LHCN-M2 (cell line): Measurements from ENCODE around the gene GNB2. TPM values are rescaled to one million over a fixed set of nuclear protein-coding genes. Genes with fewer than 3 reads are reported as not detected.
A peak's percentile ranks its signal among the peaks of the same experiment; 100 is the strongest.

Experiments used
- DNase-seq: peaks from one replicate; pipeline ENCODE4 v3.0.0-alpha.2; 2012; ENCODE audit warnings: low read depth
- total RNA-seq: library from RNA; depleted of rRNA; stranded (reverse); fragments of >200 nt; gene quantifications from 2 replicates; pipeline ENCODE4 v1.2.3, GENCODE V29; 2014

GNB2 gene
- total RNA-seq, 1 experiment from 2014 or later = 176 TPM

- DNase-seq = no peak
Observed at GRCh38 chr7:100680576-100681271, 7.2 kb downstream of the GNB2 start.

- DNase-seq = no peak
Observed at GRCh38 chr7:100681491-100682227, 8.1 kb downstream of the GNB2 start.

GRCh38 chr7:100682228-100682741, 8.7 kb downstream of the GNB2 start:
- peak; percentile 35 for DNase-seq

- DNase-seq = no peak
Observed at GRCh38 chr7:100682991-100683658, 9.6 kb downstream of the GNB2 start.

- no peak for DNase-seq
Observed at GRCh38 chr7:100683659-100684533, 10.4 kb downstream of the GNB2 start.

- no peak for DNase-seq
Observed at GRCh38 chr7:100684534-100685042, 11.0 kb downstream of the GNB2 start.

GRCh38 chr7:100685049-100685605, 11.6 kb downstream of the GNB2 start:
- no peak for DNase-seq

- no peak for DNase-seq
Observed at GRCh38 chr7:100685631-100686145, 12.1 kb downstream of the GNB2 start.

- DNase-seq = no peak
Observed at GRCh38 chr7:100686201-100686821, 12.8 kb downstream of the GNB2 start.

GRCh38 chr7:100686822-100687211, 13.3 kb downstream of the GNB2 start:
- no peak for DNase-seq

GRCh38 chr7:100687261-100687660, 13.7 kb downstream of the GNB2 start:
- no peak for DNase-seq

- no peak for DNase-seq
Observed at GRCh38 chr7:100687751-100688300, 14.3 kb downstream of the GNB2 start.

GRCh38 chr7:100688326-100688860, 14.9 kb downstream of the GNB2 start:
- DNase-seq = no peak

GRCh38 chr7:100689230-100690135, 15.9 kb downstream of the GNB2 start:
- DNase-seq = no peak

- DNase-seq = peak; percentile 74
Observed at GRCh38 chr7:100691676-100692577, 18.4 kb downstream of the GNB2 start.

- DNase-seq = no peak
Observed at GRCh38 chr7:100692578-100692961, 19.0 kb downstream of the GNB2 start.

- DNase-seq = no peak
Observed at GRCh38 chr7:100693312-100694097, 20.0 kb downstream of the GNB2 start.
